A549 treated with CpdA at 1 μM for 4 hours (cell line): Measurements from ENCODE around the gene SMARCA2. TPM values are rescaled to one million over a fixed set of nuclear protein-coding genes. Genes with fewer than 3 reads are reported as not detected.

Source experiments
- total RNA-seq: library from RNA; stranded (reverse); fragments of 200-300 nt; extraction: Qiagen RNA extraction; gene quantifications from 5 replicates; pipeline ENCODE4 v1.2.3, GENCODE V29; 2022; ENCODE audit warnings: low read depth

Gene SMARCA2
- 23.8 to 44.0 TPM (median 25.7 TPM) in 5 replicates for total RNA-seq

GRCh38 chr9:2014696-2015580 is at the start of gene SMARCA2:
Gene SMARCA2 (plus strand): TSS chr9:2015347. CDS start chr9:2029023, 13,676 bp downstream.

